SK-N-MC (cell line): Measurements from ENCODE around the gene GRIP1.

Source experiments
- DNase-seq: peaks from one replicate; pipeline ENCODE4 v3.0.0-alpha.2; 2011; ENCODE audit warnings: low read depth, low spot score
- H3K27ac ChIP-seq: fragments of 200-600 bp; sonication (generic); 2 replicates; pipeline ENCODE4 v1.5.1; 2016; ENCODE audit warnings: mixed run types
- H3K36me3 ChIP-seq: fragments of 200-600 bp; sonication (generic); 2 replicates; pipeline ENCODE4 v1.6.1; 2017; ENCODE audit warnings: antibody characterized with exemption, low read length, mixed read lengths; ENCODE audit not compliant: insufficient read depth
- H3K4me3 ChIP-seq: fragments of 200-600 bp; sonication (generic); 2 replicates; pipeline ENCODE4 v1.5.1; 2016
- H3K9ac ChIP-seq: fragments of 200-600 bp; sonication (generic); 2 replicates; pipeline ENCODE4 v1.8.0; 2017; ENCODE audit warnings: mixed run types, mixed read lengths; ENCODE audit not compliant: insufficient read length
- H3K9me3 ChIP-seq: fragments of 200-600 bp; sonication (generic); 2 replicates; pipeline ENCODE4 v1.6.1; 2017; ENCODE audit warnings: low read depth, mild to moderate bottlenecking, antibody characterized with exemption, low read length, moderate library complexity, mixed read lengths
- EZH2 ChIP-seq: fragments of 200-600 bp; sonication (generic); IDR thresholded peaks from one replicate; pipeline ENCODE4 v1.6.1; 2017; ENCODE audit warnings: antibody characterized with exemption
- FOXP2 ChIP-seq: optimal IDR thresholded peaks from 2 replicates; pipeline ENCODE3; 2011; ENCODE audit warnings: mild to moderate bottlenecking, moderate library complexity; ENCODE audit not compliant: insufficient read depth; ENCODE audit errors: extremely low read length, control extremely low read depth
- POLR2AphosphoS5 ChIP-seq: IDR thresholded peaks from 2 replicates; pipeline ENCODE4 v1.6.1; 2012; ENCODE audit warnings: mild to moderate bottlenecking, low read depth, low read length, borderline replicate concordance

The GRIP1 gene

GRCh38 chr12:66529934-66530333 lies 148.9 kb downstream of the GRIP1 start:
- no peak for DNase-seq
- no peaks in the 10 kb centered on the region for H3K36me3 ChIP-seq
- no peak overlapping the region for H3K27ac ChIP-seq
- TF ChIP-seq FOXP2 (no peak), EZH2 (no peak)
- no peak overlapping the region for H3K4me3 ChIP-seq
- H3K9me3 ChIP-seq = no peaks in the 10 kb centered on the region
- no peak overlapping the region for H3K9ac ChIP-seq

GRCh38 chr12:66516561-66516960 lies 162.3 kb downstream of the GRIP1 start:
- Histone ChIP-seq H3K9ac (no peak overlapping the region), H3K27ac (no peak overlapping the region), H3K36me3 (no peaks in the 10 kb centered on the region), H3K4me3 (no peak overlapping the region), H3K9me3 (no peaks in the 10 kb centered on the region)
- no peak for DNase-seq
- TF ChIP-seq EZH2 (no peak), POLR2AphosphoS5 (no peak), FOXP2 (no peak)

GRCh38 chr12:66516133-66516532 lies 162.7 kb downstream of the GRIP1 start:
- Histone ChIP-seq H3K9me3 (no peaks in the 10 kb centered on the region), H3K27ac (no peak overlapping the region), H3K9ac (no peak overlapping the region), H3K36me3 (no peaks in the 10 kb centered on the region), H3K4me3 (no peak overlapping the region)
- no peak for DNase-seq
- TF ChIP-seq EZH2 = no peak
- no peak for TF ChIP-seq POLR2AphosphoS5
- TF ChIP-seq FOXP2 = no peak

GRCh38 chr12:66514581-66514980 lies 164.3 kb downstream of the GRIP1 start:
- no peak overlapping the region for H3K27ac ChIP-seq
- no peak for TF ChIP-seq EZH2
- no peak for TF ChIP-seq POLR2AphosphoS5
- no peak for TF ChIP-seq FOXP2
- no peak overlapping the region for H3K9ac ChIP-seq
- H3K4me3 ChIP-seq = no peak overlapping the region
- no peaks in the 10 kb centered on the region for H3K9me3 ChIP-seq
- no peak for DNase-seq
- no peaks in the 10 kb centered on the region for H3K36me3 ChIP-seq

- Histone ChIP-seq H3K9me3 (no peaks in the 10 kb centered on the region), H3K36me3 (no peaks in the 10 kb centered on the region), H3K27ac (no peak overlapping the region), H3K9ac (no peak overlapping the region), H3K4me3 (no peak overlapping the region)
- TF ChIP-seq FOXP2 (no peak), POLR2AphosphoS5 (no peak), EZH2 (no peak)
- DNase-seq = no peak
These were observed 170.9 kb downstream of the GRIP1 start for GRCh38 chr12:66508025-66508424.

- TF ChIP-seq POLR2AphosphoS5 (no peak), EZH2 (no peak), FOXP2 (no peak)
- H3K36me3 ChIP-seq = no peaks in the 10 kb centered on the region
- no peaks in the 10 kb centered on the region for H3K9me3 ChIP-seq
These were observed 175.1 kb downstream of the GRIP1 start for GRCh38 chr12:66503746-66504145.

GRCh38 chr12:66502911-66503310 lies 176.0 kb downstream of the GRIP1 start:
- TF ChIP-seq EZH2 = no peak
- no peak for TF ChIP-seq FOXP2
- TF ChIP-seq POLR2AphosphoS5 = no peak
- Histone ChIP-seq H3K9ac (no peak overlapping the region), H3K36me3 (no peaks in the 10 kb centered on the region), H3K9me3 (no peaks in the 10 kb centered on the region), H3K27ac (no peak overlapping the region), H3K4me3 (no peak overlapping the region)
- DNase-seq = no peak

More at GRCh38 chr12:66503746-66504145, 175.1 kb downstream of the GRIP1 start:
- Histone ChIP-seq H3K27ac (no peak overlapping the region), H3K9ac (no peak overlapping the region), H3K4me3 (no peak overlapping the region)
- DNase-seq = no peak

- Histone ChIP-seq H3K9me3 (no peaks in the 10 kb centered on the region), H3K4me3 (no peak overlapping the region)
These were observed 178.0 kb downstream of the GRIP1 start for GRCh38 chr12:66500841-66501240.

GRCh38 chr12:66500091-66500490 lies 178.8 kb downstream of the GRIP1 start:
- Histone ChIP-seq H3K27ac (no peak overlapping the region), H3K4me3 (no peak overlapping the region), H3K9ac (no peak overlapping the region), H3K9me3 (no peaks in the 10 kb centered on the region), H3K36me3 (no peaks in the 10 kb centered on the region)
- DNase-seq = no peak
- no peak for TF ChIP-seq EZH2
- no peak for TF ChIP-seq POLR2AphosphoS5
- TF ChIP-seq FOXP2 = no peak

More at GRCh38 chr12:66500841-66501240, 178.0 kb downstream of the GRIP1 start:
- no peak overlapping the region for H3K27ac ChIP-seq
- no peak for DNase-seq
- H3K9ac ChIP-seq = no peak overlapping the region
- TF ChIP-seq FOXP2 (no peak), POLR2AphosphoS5 (no peak)
- no peaks in the 10 kb centered on the region for H3K36me3 ChIP-seq
